ENCODE results near the gene RAPGEF5. TPM values are rescaled to one million over a fixed set of nuclear protein-coding genes. Genes with fewer than 3 reads are reported as not detected.
"Not testable (repeated sequence)": the region's sequence is repeated elsewhere in the genome, so short reads cannot be mapped to it uniquely, and the experiment has no call there.

Gene RAPGEF5
- total RNA-seq, 1 donor from 2014 or later = 9.9 TPM

DNA sequence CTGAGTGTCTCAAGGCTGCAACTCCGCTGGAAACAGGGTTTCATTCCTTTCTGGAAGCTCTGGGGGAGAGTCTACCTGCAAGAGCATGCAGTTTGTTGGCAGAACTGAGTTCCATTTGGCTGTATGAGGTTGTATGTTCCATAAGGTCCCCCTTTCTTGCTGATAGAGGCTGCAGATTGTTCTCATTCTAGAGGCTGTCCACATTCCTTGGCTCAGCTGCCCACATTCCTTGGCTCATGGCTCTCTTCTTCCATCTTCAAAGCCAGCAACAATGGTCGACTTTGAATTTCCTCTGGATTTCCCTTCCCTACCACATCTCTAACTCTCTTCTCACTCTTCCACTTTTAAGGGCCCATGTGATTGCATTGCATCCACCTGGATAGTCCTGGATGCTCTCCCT, 264.0 kb downstream of the RAPGEF5 start:
- peaks cover 3% of the 10 kb centered on the region for H3K9me3 Mint-ChIP-seq (ENCODE audit: low read depth)
- H3K27me3 Mint-ChIP-seq = peaks cover 14% of the 10 kb centered on the region
- no peaks in the 10 kb centered on the region for H3K4me1 Mint-ChIP-seq (ENCODE audit: low read depth)
- H3K27ac Mint-ChIP-seq = no peak overlapping the region
- TF ChIP-seq, protein P1, sequence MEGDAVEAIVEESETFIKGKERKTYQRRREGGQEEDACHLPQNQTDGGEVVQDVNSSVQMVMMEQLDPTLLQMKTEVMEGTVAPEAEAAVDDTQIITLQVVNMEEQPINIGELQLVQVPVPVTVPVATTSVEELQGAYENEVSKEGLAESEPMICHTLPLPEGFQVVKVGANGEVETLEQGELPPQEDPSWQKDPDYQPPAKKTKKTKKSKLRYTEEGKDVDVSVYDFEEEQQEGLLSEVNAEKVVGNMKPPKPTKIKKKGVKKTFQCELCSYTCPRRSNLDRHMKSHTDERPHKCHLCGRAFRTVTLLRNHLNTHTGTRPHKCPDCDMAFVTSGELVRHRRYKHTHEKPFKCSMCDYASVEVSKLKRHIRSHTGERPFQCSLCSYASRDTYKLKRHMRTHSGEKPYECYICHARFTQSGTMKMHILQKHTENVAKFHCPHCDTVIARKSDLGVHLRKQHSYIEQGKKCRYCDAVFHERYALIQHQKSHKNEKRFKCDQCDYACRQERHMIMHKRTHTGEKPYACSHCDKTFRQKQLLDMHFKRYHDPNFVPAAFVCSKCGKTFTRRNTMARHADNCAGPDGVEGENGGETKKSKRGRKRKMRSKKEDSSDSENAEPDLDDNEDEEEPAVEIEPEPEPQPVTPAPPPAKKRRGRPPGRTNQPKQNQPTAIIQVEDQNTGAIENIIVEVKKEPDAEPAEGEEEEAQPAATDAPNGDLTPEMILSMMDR (IDR thresholded peaks at IDR 0.05; ENCODE audit: unreplicated experiment) = no peak
- DNase-seq (ENCODE audit: low spot score, unreplicated experiment) = no peak
- H3K4me3 Mint-ChIP-seq (ENCODE audit: low read depth) = no peak overlapping the region
- no peaks in the 10 kb centered on the region for H3K36me3 Mint-ChIP-seq (ENCODE audit: insufficient read depth)

DNA sequence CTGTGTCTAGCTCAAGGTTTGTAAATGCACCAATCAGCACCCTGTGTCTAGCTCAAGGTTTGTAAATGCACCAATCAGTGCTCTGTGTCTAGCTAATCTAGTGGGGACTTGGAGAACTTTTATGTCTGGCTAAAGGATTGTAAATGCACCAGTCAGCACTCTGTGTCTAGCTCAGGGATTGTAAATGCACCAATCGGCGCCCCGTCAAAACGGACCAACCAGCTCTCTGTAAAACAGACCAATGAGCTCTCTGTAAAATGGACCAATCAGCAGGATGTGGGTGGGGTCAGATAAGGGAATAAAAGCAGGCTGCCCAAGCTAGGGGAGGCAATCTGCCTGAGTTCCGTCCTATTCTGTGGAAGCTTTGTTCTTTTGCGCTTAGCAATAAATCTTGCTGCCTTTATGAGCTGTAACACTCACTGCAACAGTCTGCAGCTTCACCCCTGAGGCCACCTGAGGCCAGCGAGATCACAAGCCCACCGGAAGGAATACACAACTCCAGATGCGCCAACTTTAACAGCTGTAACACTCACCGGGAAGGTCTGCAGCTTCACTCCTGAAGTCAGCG, 265.9 kb downstream of the RAPGEF5 start:
- H3K4me3 Mint-ChIP-seq (ENCODE audit: low read depth); H3K27ac Mint-ChIP-seq; H3K4me1 Mint-ChIP-seq (ENCODE audit: low read depth); H3K36me3 Mint-ChIP-seq (ENCODE audit: insufficient read depth); H3K9me3 Mint-ChIP-seq (ENCODE audit: low read depth); DNase-seq (ENCODE audit: low spot score, unreplicated experiment): not testable (repeated sequence)
- H3K27me3 Mint-ChIP-seq = peaks cover 17% of the 10 kb centered on the region

- no peak overlapping the region for H3K27ac Mint-ChIP-seq
- DNase-seq (ENCODE audit: low spot score, unreplicated experiment) = no peak
- H3K4me3 Mint-ChIP-seq (ENCODE audit: low read depth) = no peak overlapping the region
- H3K4me1 Mint-ChIP-seq (ENCODE audit: low read depth) = no peaks in the 10 kb centered on the region
- peaks cover 3% of the 10 kb centered on the region for H3K9me3 Mint-ChIP-seq (ENCODE audit: low read depth)
- TF ChIP-seq, protein P1 (IDR thresholded peaks at IDR 0.05; ENCODE audit: unreplicated experiment) = no peak
- H3K36me3 Mint-ChIP-seq (ENCODE audit: insufficient read depth) = no peaks in the 10 kb centered on the region
- H3K27me3 Mint-ChIP-seq = peaks cover 17% of the 10 kb centered on the region
These were observed 266.4 kb downstream of the RAPGEF5 start for GRCh38 chr7:22090512-22090911.

DNA sequence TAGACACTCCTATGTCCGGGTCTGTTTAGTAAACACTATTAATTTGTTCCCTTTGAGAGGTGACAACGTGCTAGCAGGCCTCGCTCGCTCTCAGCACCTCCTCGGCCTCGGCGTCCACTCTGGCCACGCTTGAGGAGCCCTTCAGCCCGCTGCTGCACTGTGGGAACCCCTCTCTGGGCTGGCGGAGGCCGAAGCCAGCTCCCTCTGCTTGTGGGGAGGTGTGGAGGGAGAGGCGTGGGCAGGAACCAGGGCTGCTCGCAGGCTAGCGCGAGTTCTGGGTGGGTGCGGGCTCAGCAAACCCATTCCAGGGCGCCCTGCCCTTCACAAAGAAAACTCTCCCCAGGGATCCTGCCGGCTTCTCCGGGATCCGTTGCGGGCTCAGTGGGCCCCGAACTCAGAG, 266.8 kb downstream of the RAPGEF5 start:
- TF ChIP-seq, protein P1 (IDR thresholded peaks at IDR 0.05; ENCODE audit: unreplicated experiment) = no peak
- peaks cover 3% of the 10 kb centered on the region for H3K9me3 Mint-ChIP-seq (ENCODE audit: low read depth)
- H3K4me1 Mint-ChIP-seq (ENCODE audit: low read depth) = no peaks in the 10 kb centered on the region
- H3K27me3 Mint-ChIP-seq = peaks cover 21% of the 10 kb centered on the region
- no peak overlapping the region for H3K4me3 Mint-ChIP-seq (ENCODE audit: low read depth)
- no peaks in the 10 kb centered on the region for H3K36me3 Mint-ChIP-seq (ENCODE audit: insufficient read depth)
- DNase-seq (ENCODE audit: low spot score, unreplicated experiment) = no peak
- no peak overlapping the region for H3K27ac Mint-ChIP-seq

DNA sequence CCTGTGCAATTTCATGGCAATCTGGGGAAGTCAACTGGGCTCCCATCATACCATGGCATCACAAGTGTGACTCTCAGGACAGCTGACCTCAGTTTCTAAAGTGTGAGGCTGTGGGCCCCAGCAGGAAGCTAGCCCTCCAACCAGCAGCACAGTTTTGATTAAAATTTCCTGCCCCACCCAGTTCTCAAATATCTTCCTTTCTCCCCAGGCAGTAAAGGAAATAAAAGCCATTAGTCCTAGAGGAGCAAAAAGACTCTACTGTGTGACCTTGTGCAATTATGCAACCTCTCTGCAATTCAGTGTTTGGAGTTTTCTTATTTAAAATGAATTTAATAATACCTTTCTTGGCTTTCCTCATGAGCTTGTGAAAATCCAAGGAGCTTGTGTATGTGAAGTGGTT, 268.1 kb downstream of the RAPGEF5 start:
- TF ChIP-seq, protein P1 (IDR thresholded peaks at IDR 0.05; ENCODE audit: unreplicated experiment) = no peak
- Mint-ChIP-seq H3K9me3 (ENCODE audit: low read depth) (peaks cover 3% of the 10 kb centered on the region), H3K4me3 (ENCODE audit: low read depth) (no peak overlapping the region), H3K4me1 (ENCODE audit: low read depth) (peaks cover under 1% of the 10 kb centered on the region), H3K36me3 (ENCODE audit: insufficient read depth) (no peaks in the 10 kb centered on the region), H3K27ac (no peak overlapping the region), H3K27me3 (peaks cover 24% of the 10 kb centered on the region)
- DNase-seq (ENCODE audit: low spot score, unreplicated experiment) = no peak

GRCh38 chr7:22087861-22088260, 269.1 kb downstream of the RAPGEF5 start:
- Mint-ChIP-seq H3K9me3 (ENCODE audit: low read depth) (peaks cover 3% of the 10 kb centered on the region), H3K4me3 (ENCODE audit: low read depth) (no peak overlapping the region), H3K36me3 (ENCODE audit: insufficient read depth) (no peaks in the 10 kb centered on the region), H3K27me3 (peaks cover 23% of the 10 kb centered on the region), H3K27ac (no peak overlapping the region), H3K4me1 (ENCODE audit: low read depth) (peaks cover 4% of the 10 kb centered on the region)
- DNase-seq (ENCODE audit: low spot score, unreplicated experiment) = no peak
- TF ChIP-seq, protein P1 (IDR thresholded peaks at IDR 0.05; ENCODE audit: unreplicated experiment) = no peak

All from progenitor cell of endocrine pancreas (in vitro differentiated cells).